DOHH2 (cell line): ENCODE data around the gene MOB2.

Experiments used
- H3F3A ChIP-seq: fragments of 200-600 bp; sonication (generic), shearing (Covaris generic); 2 replicates; pipeline ENCODE4 v1.6.0; 2016; ENCODE audit warnings: antibody characterized with exemption, mild to moderate bottlenecking; ENCODE audit not compliant: control insufficient read depth, insufficient read depth
- H3K27ac ChIP-seq: fragments of 200-600 bp; sonication (generic); 2 replicates; pipeline ENCODE4 v1.5.1; 2014; ENCODE audit warnings: low read depth, mild to moderate bottlenecking, low read length, moderate library complexity
- H3K27me3 ChIP-seq: fragments of 200-600 bp; sonication (generic); 2 replicates; pipeline ENCODE4 v1.6.1; 2014; ENCODE audit warnings: mild to moderate bottlenecking, low read length, mixed read lengths; ENCODE audit not compliant: control insufficient read depth
- H3K36me3 ChIP-seq: fragments of 200-600 bp; sonication (generic); 2 replicates; pipeline ENCODE4 v1.6.1; 2014; ENCODE audit warnings: mild to moderate bottlenecking, low read length, moderate library complexity, mixed read lengths; ENCODE audit not compliant: control insufficient read depth
- H3K4me1 ChIP-seq: fragments of 200-600 bp; sonication (generic); 2 replicates; pipeline ENCODE4 v1.6.1; 2014; ENCODE audit warnings: mild to moderate bottlenecking, low read length, mixed read lengths; ENCODE audit not compliant: control insufficient read depth
- H3K4me2 ChIP-seq: fragments of 200-600 bp; sonication (generic); 2 replicates; pipeline ENCODE4 v1.6.0; 2014; ENCODE audit warnings: mild to moderate bottlenecking, low read length, moderate library complexity
- H3K4me3 ChIP-seq: fragments of 200-600 bp; sonication (generic); 2 replicates; pipeline ENCODE4 v1.5.1; 2014; ENCODE audit warnings: mild to moderate bottlenecking, low read length, mixed read lengths
- H3K79me2 ChIP-seq: fragments of 200-600 bp; sonication (generic); 2 replicates; pipeline ENCODE4 v1.6.1; 2014; ENCODE audit warnings: mild to moderate bottlenecking, low read length, mixed read lengths; ENCODE audit not compliant: control insufficient read depth
- H3K9me2 ChIP-seq: fragments of 200-600 bp; sonication (generic); replicated peaks from 2 replicates; pipeline ENCODE4 v1.6.1; 2014; ENCODE audit warnings: mild to moderate bottlenecking, low read length, mixed read lengths; ENCODE audit not compliant: control insufficient read depth
- H3K9me3 ChIP-seq: fragments of 200-600 bp; sonication (generic); 2 replicates; pipeline ENCODE4 v1.6.1; 2014; ENCODE audit warnings: antibody characterized with exemption, low read length, mixed read lengths; ENCODE audit not compliant: control insufficient read depth, insufficient read depth
- H4K20me1 ChIP-seq: fragments of 200-600 bp; sonication (generic); 2 replicates; pipeline ENCODE4 v1.6.0; 2014; ENCODE audit warnings: low read depth, mild to moderate bottlenecking, antibody characterized with exemption, low read length, moderate library complexity; ENCODE audit not compliant: control insufficient read depth, insufficient read depth
- EZH2phosphoT487 ChIP-seq: fragments of 200-600 bp; sonication (generic); IDR thresholded peaks from 2 replicates; pipeline ENCODE4 v1.6.1; 2017; ENCODE audit warnings: borderline replicate concordance, mild to moderate bottlenecking, antibody characterized with exemption, low read length, moderate library complexity, mixed read lengths
- TF ChIP-seq, protein P1 (sequence below): fragments of 200-600 bp; sonication (generic); IDR thresholded peaks from one replicate; pipeline ENCODE4 v1.5.1; 2014; ENCODE audit warnings: antibody characterized with exemption, mild to moderate bottlenecking, low read depth, low read length; ENCODE audit not compliant: poor library complexity, severe bottlenecking

MOB2 gene

DNA sequence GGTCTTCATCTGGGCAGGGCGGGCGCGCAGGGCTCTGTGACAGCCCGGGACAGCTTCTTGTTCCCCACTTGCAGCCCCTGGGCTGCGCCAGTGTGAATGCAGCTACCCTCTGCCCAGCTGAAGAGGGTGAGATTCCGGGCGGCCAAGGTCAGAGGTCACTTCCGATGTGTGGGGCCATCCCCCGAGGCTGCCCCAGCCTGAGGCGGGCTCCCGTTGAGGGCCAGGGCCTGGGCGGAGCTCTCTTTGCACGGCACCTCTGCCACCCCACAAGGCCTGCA lies 23.9 kb downstream of the MOB2 start:
- no peaks in the 10 kb centered on the region for H3F3A ChIP-seq
- H4K20me1 ChIP-seq, result no peaks in the 10 kb centered on the region; the same call in 1 of the 2 replicates
- H3K36me3 ChIP-seq, result no peaks in the 10 kb centered on the region
- H3K27ac ChIP-seq, result no peak overlapping the region
- TF ChIP-seq, protein P1, sequence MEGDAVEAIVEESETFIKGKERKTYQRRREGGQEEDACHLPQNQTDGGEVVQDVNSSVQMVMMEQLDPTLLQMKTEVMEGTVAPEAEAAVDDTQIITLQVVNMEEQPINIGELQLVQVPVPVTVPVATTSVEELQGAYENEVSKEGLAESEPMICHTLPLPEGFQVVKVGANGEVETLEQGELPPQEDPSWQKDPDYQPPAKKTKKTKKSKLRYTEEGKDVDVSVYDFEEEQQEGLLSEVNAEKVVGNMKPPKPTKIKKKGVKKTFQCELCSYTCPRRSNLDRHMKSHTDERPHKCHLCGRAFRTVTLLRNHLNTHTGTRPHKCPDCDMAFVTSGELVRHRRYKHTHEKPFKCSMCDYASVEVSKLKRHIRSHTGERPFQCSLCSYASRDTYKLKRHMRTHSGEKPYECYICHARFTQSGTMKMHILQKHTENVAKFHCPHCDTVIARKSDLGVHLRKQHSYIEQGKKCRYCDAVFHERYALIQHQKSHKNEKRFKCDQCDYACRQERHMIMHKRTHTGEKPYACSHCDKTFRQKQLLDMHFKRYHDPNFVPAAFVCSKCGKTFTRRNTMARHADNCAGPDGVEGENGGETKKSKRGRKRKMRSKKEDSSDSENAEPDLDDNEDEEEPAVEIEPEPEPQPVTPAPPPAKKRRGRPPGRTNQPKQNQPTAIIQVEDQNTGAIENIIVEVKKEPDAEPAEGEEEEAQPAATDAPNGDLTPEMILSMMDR, result no peak
- TF ChIP-seq EZH2phosphoT487, result no peak
- H3K9me3 ChIP-seq, result no peaks in the 10 kb centered on the region
- H3K4me3 ChIP-seq, result no peak overlapping the region
- no peaks in the 10 kb centered on the region for H3K4me1 ChIP-seq
- no peaks in the 10 kb centered on the region for H3K79me2 ChIP-seq
- H3K27me3 ChIP-seq, result no peaks in the 10 kb centered on the region
- no peaks in the 10 kb centered on the region for H3K9me2 ChIP-seq
- H3K4me2 ChIP-seq, result no peak overlapping the region

DNA sequence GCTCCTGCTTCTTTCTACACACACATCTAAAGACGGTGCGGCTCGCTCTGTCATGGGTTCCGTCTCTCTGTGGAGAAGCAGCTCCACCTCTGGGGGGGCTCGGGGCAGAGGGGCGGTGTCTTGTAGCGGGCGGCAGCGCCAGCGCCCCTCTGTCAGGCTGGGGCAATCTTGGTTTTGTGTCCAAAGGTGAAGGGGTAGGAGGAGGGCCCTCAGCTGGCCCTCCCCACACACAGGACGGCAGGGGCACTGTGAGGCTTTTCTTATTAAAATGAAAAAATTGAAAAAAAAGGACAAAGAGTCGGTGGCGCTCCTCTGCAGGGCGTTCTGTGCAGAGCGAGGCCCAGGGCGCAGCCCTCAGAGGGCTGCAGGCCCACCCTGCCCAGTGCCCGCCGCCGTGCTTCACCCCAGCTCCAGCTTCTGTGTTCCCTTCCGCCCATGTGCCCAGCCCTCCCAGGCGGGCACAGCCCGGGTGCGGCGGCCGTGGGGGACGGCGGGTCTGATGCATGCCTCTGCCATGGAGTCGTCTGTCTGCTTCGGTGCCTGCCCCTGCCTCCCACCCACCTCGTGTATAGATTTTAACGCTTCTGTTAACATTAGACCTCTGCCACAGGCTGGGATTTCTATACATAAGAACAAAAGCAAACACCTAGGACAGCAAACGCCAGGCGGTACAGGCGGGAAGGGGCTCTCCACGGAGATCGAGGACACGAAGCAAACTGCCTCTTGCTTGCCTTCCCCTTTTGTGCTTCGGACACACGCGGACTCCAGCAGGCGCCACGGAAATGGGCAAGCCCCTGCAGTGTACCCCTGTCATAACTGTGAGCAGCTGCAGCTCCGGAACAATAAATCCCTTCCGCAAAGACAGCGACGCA lies 24.5 kb downstream of the MOB2 start:
- Histone ChIP-seq H3K4me1 (no peaks in the 10 kb centered on the region), H3F3A (no peaks in the 10 kb centered on the region), H3K27ac (no peak overlapping the region), H3K4me2 (no peak overlapping the region), H3K36me3 (no peaks in the 10 kb centered on the region), H3K9me3 (no peaks in the 10 kb centered on the region), H3K79me2 (no peaks in the 10 kb centered on the region), H3K27me3 (no peaks in the 10 kb centered on the region), H3K9me2 (no peaks in the 10 kb centered on the region), H4K20me1 (no peaks in the 10 kb centered on the region; the same call in 1 of the 2 replicates), H3K4me3 (no peak overlapping the region)
- TF ChIP-seq, protein P1, result no peak
- no peak for TF ChIP-seq EZH2phosphoT487

DNA sequence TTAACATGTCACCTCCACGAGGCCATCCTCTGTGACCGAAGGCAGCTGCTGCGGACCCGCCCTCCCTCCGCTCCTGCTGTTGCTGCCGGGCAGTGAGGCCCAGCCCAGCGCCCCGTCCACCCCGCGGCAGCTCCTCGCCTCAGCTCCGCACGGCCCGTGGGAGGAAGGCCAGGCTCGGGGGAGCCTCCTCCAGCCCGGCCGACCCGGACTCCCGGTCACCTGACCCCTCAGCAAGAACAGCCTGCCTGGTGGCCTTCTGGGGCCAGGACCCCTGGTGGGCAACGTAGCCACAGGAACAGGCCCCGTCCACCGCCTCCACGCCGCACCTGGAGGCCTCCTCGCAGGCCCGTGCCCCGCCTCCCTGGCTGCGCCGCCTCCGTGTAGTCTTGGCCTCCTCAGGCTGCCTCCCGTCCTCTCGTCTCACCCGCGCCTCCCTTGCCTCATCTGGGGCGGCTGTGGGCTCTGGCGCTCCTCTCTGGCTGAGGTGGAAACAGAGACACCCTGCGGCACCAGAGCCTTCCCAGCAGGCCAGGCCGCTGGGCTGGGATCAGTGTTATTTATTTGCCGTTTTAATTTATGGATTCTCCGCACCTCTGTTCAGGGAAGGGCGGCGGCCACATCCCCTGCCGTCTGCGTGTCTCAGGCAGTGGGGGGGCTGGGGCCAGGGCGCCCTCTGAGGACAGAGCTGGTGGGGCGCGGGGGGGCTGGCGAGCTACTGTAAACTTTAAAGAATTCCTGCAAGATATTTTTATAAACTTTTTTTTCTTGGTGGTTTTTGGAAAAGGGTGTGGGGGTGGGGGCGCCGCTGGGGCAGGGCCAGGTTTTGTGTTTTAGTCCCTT lies 25.4 kb downstream of the MOB2 start:
- H3K27me3 ChIP-seq, result no peaks in the 10 kb centered on the region
- H3K9me2 ChIP-seq, result no peaks in the 10 kb centered on the region
- no peaks in the 10 kb centered on the region; the same call in 1 of the 2 replicates for H4K20me1 ChIP-seq
- TF ChIP-seq, protein P1, result no peak
- no peak for TF ChIP-seq EZH2phosphoT487
- no peaks in the 10 kb centered on the region for H3K36me3 ChIP-seq
- H3K4me3 ChIP-seq, result no peak overlapping the region
- no peaks in the 10 kb centered on the region for H3K9me3 ChIP-seq
- no peaks in the 10 kb centered on the region for H3F3A ChIP-seq
- no peak overlapping the region for H3K27ac ChIP-seq
- no peaks in the 10 kb centered on the region for H3K4me1 ChIP-seq
- no peak overlapping the region for H3K4me2 ChIP-seq
- H3K79me2 ChIP-seq, result no peaks in the 10 kb centered on the region
